ENCODE results near the gene NUP210L. TPM values are rescaled to one million over a fixed set of nuclear protein-coding genes. Genes with fewer than 3 reads are reported as not detected.

Gene NUP210L
- total and polyA plus RNA-seq, 2 experiments from 2014 or later: 0.10 TPM; not detected in 1

GRCh38 chr1:153945795-153946621, 208.9 kb downstream of the NUP210L start (continued):
- TF ChIP-seq REST (IDR thresholded peaks at IDR 0.05; ENCODE audit: unreplicated experiment) (no peak), STAT1 (IDR thresholded peaks at IDR 0.05; ENCODE audit: unreplicated experiment) (no peak)

- peak overlapping the region; percentile 73 for H3K27ac Mint-ChIP-seq
- peaks cover 10% of the 10 kb centered on the region; the same call in 1 of the 2 replicates for H3K36me3 ChIP-seq (ENCODE audit: insufficient read depth)
- peaks cover 17% of the 10 kb centered on the region for H3K27me3 Mint-ChIP-seq (ENCODE audit: insufficient read depth, low read depth, poor library complexity)
- H3K4me3 ChIP-seq: peak overlapping the region; percentile 95
- H3K4me3 Mint-ChIP-seq: peak overlapping the region; percentile 87
- H3K79me2 ChIP-seq (replicated peaks; ENCODE audit: insufficient read depth): peaks cover 17% of the 10 kb centered on the region
- H4K20me1 ChIP-seq (replicated peaks; ENCODE audit: insufficient read depth): 0 out of 2 replicates have a peak, but pooled peaks cover 5% of the 10 kb centered on the region
- peak overlapping the region; percentile 72; the same call in 1 of the 2 replicates for H2AFZ ChIP-seq
- no peaks in the 10 kb centered on the region for H3K9me2 ChIP-seq (ENCODE audit: insufficient read depth)
- no peak overlapping the region for H3K27ac ChIP-seq (ENCODE audit: low read depth)
- H3K4me1 ChIP-seq (ENCODE audit: insufficient read depth): peaks cover 10% of the 10 kb centered on the region; the same call in 1 of the 2 replicates
- no peaks in the 10 kb centered on the region; the same call in 2 of the 3 replicates for H3K9me3 Mint-ChIP-seq
- ATAC-seq: peak; percentile 5
- H3K36me3 Mint-ChIP-seq (ENCODE audit: low read depth): peaks cover 44% of the 10 kb centered on the region
- peaks cover 5% of the 10 kb centered on the region; the same call in 1 of the 2 replicates for H3F3A ChIP-seq (replicated peaks; ENCODE audit: low read depth)
- H3K4me2 ChIP-seq: peak overlapping the region; percentile 99
- no peak for TF ChIP-seq REST (IDR thresholded peaks at IDR 0.05; ENCODE audit: unreplicated experiment)
- 0 out of 2 replicates have a peak, but pooled peaks have one; percentile 10 for TF ChIP-seq ETS1 (IDR thresholded peaks at IDR 0.05)
- peaks cover 18% of the 10 kb centered on the region for H3K4me1 Mint-ChIP-seq
- no peaks in the 10 kb centered on the region for H3K27me3 ChIP-seq (ENCODE audit: insufficient read depth)
- DNase-seq (ENCODE audit: low spot score): peak; percentile 37
Measured at GRCh38 chr1:153945131-153945794, 209.6 kb downstream of the NUP210L start.
